GM18868 (cell line): ENCODE results near the gene C18orf63.

Experiments used
- ATAC-seq: cut with Tn5 transposase; IDR thresholded peaks from one replicate; pipeline ENCODE4 v1.9.1; 2021; ENCODE audit warnings: mild to moderate bottlenecking, moderate library complexity; ENCODE audit not compliant: unreplicated experiment

C18orf63 gene

DNA sequence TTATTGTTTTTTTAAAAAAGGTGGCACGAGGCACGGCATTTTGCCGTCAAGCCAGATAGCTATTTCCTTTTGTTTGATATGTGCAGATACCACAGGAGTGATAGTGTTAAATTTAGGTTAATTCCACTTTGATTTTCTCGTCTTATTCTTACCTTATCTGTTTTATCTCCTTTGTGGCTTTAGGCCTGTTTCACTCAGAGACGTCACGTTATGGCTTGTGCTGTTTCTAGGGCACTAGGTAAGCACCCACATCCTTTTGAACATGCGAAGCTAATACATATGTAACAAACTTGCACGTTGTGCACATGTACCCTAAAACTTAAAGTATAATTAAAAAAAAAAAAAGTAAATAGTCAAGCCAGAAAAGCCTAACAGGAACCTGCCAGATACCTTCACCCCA, 57.8 kb downstream of the C18orf63 start:
- ATAC-seq: no peak

DNA sequence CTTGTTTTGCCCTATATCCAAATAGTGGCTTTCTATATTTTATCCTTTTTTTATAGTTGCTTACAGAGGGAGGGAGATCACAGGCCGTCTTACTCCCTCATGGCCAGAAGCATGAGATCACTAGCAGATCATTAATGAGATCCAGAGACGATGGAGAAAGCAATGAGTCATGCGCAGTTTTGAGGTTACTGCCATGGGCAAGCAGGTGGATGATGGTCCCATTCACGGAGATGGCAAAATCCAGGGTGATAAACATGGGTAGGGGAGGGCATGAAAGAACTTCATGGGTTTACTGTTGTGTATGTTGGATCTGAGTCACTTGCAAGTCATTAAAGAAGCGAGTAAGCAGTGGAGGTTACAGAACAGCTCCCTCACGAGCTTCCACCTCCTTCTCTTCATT, 60.4 kb downstream of the C18orf63 start:
- ATAC-seq: no peak

DNA sequence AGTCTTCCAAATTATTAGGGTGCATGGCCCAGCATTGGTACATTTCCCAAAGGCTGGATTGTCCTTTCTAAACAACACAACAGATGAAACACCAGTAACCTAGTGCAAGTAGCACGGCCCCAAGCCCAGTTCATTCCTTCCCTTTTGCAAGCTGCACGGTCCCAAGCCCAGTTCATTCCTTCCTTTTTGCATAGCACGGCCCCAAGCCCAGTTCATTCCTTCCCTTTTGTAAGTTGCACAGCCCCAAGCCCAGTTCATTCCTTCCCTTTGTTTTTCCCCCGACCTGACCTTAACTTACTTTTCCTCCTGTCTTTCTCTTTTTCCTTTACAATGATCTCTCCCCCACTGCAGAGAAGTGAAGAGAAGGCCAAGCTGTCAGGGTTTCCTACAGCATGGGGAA, 60.9 kb downstream of the C18orf63 start:
- no peak for ATAC-seq

DNA sequence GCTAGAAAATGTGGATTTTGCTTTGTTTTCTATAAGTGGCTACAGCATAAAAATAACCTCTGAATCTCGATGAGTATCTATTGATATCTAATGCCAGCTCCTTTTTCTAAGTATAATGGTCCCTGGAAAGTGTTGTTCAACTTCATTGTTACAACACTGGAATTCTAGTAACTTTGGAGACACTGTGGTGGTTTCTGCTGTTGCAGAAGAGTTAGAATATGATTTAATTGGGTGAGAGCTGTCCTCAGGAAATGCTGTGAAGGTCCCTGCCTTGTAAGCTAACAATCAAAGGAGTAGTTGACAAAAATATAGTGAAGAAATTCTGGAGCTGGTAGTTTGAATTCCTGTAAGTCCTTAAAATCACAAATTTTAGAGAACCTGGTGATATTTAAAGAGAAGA, 62.1 kb downstream of the C18orf63 start:
- peak; percentile 24 for ATAC-seq

DNA sequence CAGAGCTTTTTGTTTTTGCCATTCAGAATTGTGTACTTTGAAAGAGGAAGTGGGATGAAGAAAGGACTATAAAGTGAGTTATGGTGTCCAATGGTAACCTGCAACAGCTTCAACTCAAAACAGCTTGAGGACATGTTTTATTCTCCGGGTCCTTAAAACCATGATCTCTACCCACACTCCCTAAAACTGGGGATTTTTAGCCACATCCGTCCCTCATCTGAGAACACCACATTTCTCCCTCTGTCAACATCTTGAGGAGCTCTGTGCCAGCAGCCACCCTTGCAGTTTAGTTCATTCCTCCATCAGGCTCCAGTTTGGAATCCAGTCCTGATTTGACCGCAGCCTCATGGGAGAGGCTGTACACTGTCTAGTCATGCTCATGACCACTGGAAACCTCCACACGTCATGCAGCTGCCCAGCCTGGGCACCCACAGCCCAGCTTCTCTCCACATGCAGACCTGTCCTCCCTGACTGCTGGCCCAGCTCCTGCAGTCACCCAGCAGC, 62.6 kb downstream of the C18orf63 start:
- peak; percentile 67 for ATAC-seq

DNA sequence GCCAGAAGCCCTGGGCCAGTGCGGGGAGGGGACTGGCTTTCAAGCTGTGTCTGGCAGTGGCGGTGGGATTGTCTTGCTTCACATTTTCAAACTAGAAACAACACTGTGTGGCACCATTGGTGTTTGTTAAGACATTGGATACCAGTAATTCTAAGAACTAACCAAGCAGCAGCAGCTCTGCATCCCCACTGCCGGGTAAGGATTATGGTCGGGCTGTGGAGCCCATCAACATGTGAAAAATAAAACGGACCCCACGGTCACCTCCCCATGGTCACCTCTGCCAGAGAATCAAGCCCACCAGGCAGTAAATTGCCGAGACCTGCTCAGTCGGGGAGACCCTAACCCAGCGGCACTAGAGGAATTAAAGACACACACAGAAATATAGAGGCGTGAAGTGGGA, 65.3 kb downstream of the C18orf63 start:
- no peak for ATAC-seq

DNA sequence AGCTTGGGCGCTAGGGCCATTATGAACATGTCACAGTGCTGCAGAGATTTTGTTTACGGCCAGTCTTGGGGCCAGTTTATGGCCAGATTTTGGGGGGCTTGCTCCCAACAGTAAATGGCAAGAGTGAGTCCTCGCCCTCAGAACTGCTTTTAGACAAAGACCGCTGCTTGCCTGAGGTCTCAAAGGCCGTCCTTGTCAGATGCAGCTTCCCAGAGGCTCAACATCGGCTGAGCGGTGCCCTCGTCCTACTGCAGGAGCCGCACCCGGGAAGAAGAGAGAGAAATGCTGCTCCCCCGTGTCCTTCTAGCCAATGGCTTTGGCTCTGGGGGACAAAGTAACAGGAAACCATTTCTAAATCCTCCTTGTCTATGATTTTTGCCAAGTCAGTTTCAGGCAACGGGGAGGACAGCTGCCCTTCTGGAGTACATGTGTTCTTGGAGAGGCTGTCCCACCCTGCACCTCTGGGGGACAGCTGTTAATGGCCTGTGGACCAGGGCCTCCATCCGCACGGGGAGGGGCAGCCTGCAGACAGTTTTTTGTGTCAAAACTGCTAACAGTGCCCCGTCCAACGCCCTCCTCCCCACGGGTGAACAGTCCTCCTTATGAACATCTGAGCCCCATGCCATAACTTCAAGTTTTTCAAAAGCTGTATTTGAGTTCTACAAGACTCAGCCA, 66.1 kb downstream of the C18orf63 start:
- ATAC-seq: no peak

DNA sequence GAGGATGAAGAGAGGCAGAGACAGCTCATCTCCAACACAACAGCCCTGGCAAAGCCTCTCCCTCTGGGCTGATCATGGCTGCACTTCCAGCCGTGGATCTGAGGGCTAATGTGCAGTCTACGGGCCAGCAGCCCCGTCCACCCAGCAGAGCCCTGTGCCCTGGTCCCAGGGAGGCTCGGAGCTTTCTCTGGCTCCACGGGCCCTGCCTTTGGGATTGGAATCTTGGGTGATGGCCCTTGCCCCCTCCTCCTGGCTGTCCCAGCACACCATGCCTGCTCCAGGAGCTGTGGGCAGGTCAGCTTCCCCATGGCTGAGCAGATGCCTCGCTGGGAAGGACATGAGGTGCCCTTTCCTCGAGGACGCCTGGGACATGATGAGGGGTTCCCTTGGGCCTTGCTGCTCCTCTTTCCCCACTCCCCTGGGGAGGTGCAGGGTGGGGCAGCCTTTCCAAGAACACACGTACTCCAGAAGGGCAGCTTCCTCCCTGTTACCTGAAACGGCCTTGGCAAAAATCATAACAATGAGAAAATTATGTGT, 66.9 kb downstream of the C18orf63 start:
- ATAC-seq: no peak

DNA sequence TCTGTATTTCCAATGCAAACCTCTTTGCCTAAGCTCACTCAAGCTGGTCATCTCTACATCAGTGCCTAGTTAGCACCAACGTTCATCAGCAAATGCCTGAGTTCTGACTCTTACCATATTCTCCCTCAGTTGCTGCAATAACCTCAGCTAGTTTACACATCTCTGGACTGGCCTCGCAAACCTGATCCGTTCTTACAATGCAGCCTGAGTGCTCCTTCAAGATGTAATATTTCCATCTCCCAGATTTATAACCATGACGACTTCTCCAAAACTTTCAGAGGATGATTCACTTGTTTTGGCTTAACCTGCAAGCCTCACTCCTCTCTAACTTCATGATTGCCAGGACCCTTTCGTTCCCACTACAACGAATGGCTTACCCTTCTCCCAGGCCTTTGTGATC, 71.7 kb downstream of the C18orf63 start:
- no peak for ATAC-seq

DNA sequence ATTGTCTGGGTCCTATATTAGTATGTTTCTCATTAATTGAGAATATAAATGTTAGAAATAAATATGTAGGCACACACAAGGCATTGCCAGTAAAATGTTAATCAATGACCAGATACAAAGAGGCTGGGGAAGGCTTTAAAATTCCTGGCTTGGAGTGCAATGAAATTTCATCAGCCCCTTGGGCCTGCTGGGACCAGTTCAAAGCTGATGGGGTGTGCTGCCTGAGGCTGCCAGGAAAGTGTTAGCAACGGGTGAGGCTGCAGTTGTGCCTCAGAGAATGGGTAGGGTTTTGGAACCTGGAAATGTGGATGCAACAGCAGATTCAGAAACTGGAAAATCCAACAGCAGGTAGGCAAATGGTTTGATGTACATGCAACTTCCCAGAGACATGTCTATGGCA, 72.6 kb downstream of the C18orf63 start:
- ATAC-seq: no peak

DNA sequence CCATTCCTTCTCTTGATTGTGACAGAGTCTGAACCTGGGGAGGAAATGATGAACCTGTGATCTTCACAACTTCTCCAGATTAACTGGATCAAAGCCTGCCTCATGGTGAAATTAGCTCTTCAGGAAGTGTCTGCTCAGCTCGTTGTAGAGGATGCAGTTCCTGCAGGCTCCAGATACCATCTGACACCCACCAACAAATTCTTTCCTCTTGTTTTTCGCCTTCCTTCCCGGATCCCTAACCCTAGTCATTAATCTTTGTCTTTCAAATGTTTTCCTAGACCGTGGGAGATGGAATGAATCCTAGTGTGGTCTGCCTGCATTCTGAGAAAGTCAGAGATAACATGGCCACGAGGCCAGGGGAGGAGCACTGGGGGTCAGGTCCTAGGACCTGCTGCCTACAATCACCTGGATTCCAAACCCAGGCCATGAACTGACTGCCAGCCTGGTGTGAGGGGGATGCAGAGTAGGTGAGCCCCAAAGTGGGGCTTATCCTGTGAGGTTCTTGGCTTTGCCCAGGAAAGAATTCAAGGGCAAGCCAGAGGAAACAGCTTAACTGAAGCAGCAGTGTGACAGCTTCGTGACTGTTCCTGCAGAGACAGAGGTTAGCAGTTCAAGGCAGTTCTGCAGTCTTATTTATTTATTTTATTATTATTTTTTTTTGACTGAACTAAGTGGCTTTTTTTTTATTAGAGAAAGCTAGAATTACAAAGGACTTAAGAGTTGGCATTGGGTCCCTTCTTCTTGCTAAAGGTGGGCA, 73.7 kb downstream of the C18orf63 start:
- no peak for ATAC-seq

DNA sequence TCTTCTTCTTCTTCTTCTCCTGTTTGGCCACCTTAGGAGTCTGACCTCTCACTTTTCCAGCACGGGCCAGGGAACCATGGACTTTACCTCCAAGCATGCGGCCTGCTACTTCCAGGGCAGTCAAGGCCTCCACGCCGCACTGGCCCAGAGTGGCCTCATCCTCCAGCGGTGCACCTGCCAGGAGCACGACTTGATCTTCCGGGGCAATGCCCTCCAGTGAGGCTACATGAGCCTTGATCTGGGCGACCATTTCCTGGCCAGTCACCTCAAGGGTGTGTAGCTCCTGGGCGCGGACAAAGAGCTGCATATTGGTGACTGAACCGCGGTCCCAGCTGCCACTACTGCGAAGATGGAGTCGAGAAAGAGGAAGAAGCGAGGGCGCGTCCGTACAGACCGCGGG, 74.4 kb downstream of the C18orf63 start:
- no peak for ATAC-seq

DNA sequence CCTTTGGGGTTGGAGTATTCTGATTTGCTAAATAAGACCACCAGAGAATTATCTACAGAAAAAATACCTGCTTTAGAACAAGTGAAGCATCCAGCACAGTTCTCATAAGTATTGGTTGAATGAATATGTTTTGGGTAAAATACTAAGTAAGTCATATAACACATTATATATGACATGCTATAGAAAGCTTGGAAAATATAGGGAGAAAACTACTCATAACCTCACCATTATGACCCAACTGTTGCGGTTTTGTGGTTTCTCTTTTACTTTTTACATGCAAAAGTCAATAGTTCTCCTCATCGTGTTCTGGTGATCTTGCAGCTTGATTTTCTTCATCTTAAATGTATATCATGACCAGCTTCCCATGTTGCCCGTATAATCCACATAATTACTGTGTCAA, 75.3 kb downstream of the C18orf63 start:
- no peak for ATAC-seq

DNA sequence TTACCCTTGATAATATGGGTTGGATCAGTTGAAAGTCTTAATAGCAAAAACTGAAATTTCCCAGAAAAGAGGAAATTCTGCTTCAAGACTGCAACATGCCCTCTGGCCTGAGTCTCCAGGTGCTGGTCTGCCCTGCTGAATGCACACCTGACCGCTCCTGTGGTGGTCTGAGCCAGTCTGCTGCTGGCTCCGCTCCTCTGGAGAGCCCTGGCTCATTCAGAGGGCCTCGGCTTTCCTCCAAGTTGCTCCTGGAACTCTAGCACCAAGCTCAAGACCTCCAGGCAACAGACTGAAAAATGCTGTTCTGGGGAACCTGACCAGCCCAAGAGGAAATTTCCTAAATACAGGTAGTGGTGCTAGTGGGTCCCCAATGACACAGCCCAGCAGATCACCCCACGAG, 76.7 kb downstream of the C18orf63 start:
- ATAC-seq: no peak

DNA sequence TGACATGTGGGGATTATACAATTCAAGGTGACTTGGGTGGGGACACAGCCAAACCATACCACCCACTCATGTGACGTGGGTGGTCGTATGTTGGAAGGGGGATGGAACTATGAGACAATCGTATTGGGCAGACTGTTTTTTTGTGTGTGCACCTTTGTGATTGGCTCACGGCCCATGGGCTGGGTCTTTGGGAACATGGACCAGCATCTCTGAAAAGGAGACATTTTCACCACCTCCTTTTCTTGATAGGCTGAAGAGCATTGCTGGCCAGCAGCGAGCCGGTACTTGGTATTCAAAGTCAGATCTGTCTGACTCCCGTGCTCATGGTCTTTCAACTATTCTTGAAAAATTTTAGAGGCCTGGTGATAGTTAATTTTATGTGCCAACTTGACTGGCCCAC, 79.4 kb downstream of the C18orf63 start:
- no peak for ATAC-seq

DNA sequence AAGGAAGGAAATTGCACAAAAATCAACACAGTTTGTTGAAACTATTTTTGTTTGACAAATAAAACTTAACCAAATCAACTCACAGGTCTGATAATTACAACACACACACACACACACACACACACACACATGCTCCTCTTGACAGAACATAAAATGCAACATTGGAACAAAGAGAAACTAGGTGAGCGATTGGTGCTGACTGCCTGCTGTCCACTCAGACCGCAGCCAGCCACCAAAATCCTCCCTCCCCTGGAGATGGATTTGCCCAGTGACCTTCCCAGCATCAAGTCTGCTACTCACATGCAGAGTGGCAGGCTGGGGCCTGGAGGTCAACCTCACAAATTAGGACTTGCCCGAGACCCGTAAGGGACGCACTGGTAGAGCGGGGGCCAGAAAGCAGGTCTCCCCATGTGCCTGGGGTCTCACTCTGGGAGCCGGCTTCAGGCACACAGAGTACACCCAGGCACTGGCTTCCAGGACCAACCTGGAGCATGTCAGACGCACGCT, 80.1 kb downstream of the C18orf63 start:
- no peak for ATAC-seq

DNA sequence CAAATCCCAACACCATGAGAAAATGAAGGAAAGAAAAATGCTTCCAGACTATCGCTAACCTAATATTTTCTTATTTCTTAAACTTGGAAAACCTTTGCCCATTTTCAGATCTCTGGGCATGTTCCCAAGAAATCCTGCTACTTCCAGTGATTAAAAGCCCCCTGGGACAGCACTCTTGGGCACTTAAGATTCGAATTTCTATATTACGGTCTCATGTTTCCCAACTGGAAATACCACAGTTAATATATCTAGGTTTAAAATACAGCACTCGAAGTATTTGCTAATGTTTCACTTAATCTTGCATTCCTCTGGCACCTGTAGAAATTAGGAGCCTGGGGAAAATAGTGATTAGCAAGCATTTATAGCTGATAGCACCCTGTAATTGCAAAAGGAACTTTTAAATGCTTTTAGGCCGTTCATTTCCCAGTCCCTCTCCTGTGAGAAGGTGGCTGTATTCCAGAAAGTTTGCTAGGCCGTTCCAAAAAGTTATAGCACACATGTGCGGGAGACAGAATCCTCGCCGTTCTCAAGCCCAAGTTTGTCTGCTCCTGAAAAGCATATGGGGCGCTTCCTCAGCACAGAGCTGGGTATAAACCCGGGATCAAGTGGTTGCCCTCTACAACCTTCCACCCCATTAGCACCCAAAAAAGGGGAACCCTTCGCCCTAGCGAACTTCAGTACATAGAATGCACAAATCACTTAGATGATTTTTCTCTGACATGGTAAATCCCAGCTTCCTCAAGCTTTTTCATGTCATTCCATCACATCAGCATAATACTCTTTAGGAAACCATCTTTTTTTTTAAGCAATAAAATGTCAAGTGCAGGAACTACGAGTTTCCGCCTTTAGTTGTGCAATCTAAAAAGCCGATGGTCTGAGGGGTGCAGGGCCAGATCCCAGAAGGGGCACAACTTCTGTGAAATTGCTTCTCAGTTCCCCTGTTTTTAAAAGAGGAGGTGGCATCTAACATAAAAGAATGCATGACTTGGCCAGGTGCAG, 80.8 kb downstream of the C18orf63 start:
- ATAC-seq: no peak

DNA sequence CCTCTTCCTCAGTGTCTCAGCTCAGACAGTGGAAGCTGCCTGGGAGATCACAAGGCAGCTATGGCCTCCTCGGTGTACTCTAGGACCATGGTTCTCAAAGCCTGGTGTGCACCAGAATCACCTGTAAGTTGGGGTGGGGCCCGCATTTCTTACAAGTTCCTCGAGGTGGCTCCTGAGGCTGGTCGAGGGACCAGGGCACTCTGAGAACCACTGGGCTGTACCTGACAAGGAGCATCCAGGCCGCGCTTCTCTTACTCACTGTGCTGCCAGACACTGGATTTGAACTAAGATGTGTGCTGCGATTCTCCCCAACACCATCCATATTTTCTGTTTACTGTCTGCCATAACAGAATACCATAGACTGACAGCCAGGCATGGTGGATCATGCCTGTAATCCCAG, 81.9 kb downstream of the C18orf63 start:
- ATAC-seq: no peak

DNA sequence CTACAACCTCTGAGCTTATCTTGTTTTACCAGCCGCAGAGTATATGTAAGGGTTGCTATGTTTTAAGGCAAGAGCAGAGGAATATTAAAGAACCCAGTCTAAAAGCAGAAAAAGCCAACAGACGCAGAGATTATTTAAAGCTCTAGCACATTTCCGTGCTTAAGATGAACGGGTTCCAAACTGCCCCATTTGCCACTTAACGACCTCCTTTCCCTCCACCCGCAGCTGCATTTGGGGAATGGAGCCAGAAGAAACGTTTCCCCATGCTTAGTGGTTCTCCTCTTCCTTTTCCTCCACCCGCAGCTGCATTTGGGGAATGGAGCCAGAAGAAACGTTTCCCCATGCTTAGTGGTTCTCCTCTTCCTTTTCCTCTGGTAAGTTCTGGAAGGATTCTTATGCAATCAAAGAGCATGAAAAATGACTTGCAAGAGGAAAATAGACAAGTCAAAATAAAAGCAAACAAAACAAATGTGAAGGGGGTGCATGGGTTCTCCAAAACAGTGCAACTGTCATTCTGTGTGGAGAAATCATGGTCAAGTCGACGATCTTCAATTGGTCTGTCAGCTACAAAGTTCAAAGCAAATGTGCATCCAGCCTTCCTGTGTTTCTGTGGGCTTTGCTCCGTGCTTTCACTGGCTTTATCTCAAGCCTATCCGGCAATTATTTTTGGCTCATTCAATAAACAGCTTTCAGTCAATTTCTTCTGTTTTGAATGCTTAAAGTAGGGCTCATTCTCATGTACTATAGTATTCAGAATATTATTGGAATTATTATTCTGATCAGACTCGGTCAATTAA, 83.7 kb downstream of the C18orf63 start:
- no peak for ATAC-seq

DNA sequence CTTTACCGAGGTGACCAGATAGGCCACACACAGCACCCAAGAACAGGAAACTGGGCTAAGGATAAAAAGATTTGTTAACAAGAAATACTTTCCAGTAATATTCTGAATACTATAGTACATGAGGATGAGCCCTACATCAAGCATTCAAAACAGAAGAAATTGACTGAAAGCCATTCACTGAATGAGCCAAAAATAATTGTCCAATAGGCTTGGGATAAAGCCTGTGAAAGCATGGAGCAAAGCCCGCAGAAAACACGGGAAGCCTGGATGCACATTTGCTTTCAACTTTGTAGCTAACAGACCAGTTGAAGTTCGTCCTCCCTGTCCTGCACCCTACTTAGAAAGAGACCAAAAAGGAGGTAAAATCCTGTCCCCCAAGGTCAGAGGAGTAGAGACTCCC, 85.2 kb downstream of the C18orf63 start:
- no peak for ATAC-seq
